Measurements from ENCODE around the gene CEP78.
"Not testable (repeated sequence)": the region's sequence is repeated elsewhere in the genome, so short reads cannot be mapped to it uniquely, and the experiment has no call there.

The CEP78 gene

DNA sequence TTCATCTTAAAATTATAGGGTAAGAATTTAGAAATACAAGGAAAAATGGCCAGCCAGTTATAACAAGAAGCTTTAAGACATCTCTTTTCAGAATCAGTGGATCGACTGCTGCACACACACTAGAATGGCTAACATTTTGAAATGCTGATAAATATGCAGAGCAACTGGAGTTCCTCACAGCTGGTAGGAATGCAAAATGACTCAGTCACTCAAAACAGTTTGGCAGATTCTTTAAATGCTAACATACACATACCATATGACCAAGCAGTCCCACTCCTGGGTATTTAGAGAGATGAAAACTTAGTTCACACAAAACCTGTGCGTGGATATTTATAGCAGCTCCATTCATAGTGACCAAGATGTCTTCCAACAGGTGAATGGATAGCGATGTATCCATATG lies 37.9 kb downstream of the CEP78 start:
- no peaks in the 10 kb centered on the region for H3K79me2 ChIP-seq
- no peak overlapping the region for H2AFZ ChIP-seq
- no peak overlapping the region for H3K9ac ChIP-seq
- no peak overlapping the region for H3K27ac ChIP-seq
- no peak overlapping the region for H3K4me3 ChIP-seq (ENCODE audit: low read depth, low read length)
- H3K4me1 ChIP-seq, result no peaks in the 10 kb centered on the region
- H3K9me3 ChIP-seq (ENCODE audit: control insufficient read depth, low read length), result no peaks in the 10 kb centered on the region
- TF ChIP-seq, protein P1, sequence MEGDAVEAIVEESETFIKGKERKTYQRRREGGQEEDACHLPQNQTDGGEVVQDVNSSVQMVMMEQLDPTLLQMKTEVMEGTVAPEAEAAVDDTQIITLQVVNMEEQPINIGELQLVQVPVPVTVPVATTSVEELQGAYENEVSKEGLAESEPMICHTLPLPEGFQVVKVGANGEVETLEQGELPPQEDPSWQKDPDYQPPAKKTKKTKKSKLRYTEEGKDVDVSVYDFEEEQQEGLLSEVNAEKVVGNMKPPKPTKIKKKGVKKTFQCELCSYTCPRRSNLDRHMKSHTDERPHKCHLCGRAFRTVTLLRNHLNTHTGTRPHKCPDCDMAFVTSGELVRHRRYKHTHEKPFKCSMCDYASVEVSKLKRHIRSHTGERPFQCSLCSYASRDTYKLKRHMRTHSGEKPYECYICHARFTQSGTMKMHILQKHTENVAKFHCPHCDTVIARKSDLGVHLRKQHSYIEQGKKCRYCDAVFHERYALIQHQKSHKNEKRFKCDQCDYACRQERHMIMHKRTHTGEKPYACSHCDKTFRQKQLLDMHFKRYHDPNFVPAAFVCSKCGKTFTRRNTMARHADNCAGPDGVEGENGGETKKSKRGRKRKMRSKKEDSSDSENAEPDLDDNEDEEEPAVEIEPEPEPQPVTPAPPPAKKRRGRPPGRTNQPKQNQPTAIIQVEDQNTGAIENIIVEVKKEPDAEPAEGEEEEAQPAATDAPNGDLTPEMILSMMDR (IDR thresholded peaks at IDR 0.05), result no peak
- no peak overlapping the region for H3K4me2 ChIP-seq (ENCODE audit: low read length)
- no peaks in the 10 kb centered on the region for H3K36me3 ChIP-seq (ENCODE audit: control insufficient read depth, insufficient read depth, low read length)
- H3K27me3 ChIP-seq (ENCODE audit: control insufficient read depth, insufficient read depth, low read length), result no peaks in the 10 kb centered on the region

DNA sequence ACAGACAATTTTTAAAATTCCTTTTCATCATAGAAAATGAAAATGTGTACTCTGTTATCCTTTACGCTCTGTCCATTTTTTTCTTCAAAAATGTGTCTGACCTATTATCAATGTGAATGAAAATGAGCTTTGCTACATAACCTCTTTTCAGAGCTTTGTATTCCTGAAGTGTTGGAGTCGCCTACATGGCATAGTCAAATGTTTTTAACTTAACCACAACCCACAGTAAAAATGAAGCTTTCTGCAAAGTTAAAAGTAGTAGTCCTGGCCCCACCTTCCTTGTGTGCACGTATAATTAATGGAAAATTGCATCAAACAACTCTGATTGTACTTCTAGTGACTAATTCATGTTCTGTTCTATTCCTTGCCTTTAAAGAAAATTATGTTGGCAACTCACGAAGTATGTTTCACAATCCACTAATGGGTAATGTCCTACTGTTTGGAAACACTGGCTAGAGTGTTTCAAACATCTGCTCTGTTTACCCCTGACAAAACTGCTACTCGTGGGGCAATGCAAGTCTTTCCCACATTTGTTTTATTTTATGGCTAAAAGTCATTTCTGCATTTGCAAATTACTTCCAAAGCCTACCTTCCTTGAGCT lies 42.4 kb downstream of the CEP78 start:
- Histone ChIP-seq H3K4me2 (ENCODE audit: low read length) (no peak overlapping the region), H3K36me3 (ENCODE audit: control insufficient read depth, insufficient read depth, low read length) (no peaks in the 10 kb centered on the region), H3K4me3 (ENCODE audit: low read depth, low read length) (no peak overlapping the region), H3K79me2 (no peaks in the 10 kb centered on the region), H3K27ac (no peak overlapping the region), H3K27me3 (ENCODE audit: control insufficient read depth, insufficient read depth, low read length) (no peaks in the 10 kb centered on the region), H2AFZ (no peak overlapping the region), H3K4me1 (no peaks in the 10 kb centered on the region), H3K9me3 (ENCODE audit: control insufficient read depth, low read length) (no peaks in the 10 kb centered on the region), H3K9ac (no peak overlapping the region)
- TF ChIP-seq, protein P1 (IDR thresholded peaks at IDR 0.05), result no peak

DNA sequence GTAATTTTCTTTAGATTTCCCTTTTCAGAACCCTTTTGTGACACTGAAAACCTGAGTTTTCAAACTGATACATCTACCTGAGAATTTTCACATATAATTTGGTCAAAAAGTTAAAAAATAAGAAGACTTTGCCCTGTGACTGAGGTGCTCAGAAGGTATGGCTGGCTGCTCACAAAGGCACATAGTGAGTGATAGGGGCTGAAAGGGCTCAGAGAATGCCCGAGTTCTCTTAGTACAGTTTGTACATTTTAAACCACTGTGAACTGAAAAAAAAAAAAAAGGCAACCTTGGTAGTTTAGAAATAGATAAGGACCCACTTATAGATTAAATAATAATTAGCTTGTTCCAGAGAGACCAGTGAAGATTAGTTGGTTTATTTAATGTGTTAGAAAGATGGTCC lies 42.9 kb downstream of the CEP78 start:
- H3K4me1 ChIP-seq, result no peaks in the 10 kb centered on the region
- TF ChIP-seq, protein P1 (IDR thresholded peaks at IDR 0.05), result no peak
- no peaks in the 10 kb centered on the region for H3K27me3 ChIP-seq (ENCODE audit: control insufficient read depth, insufficient read depth, low read length)
- no peak overlapping the region for H3K27ac ChIP-seq
- H3K79me2 ChIP-seq, result no peaks in the 10 kb centered on the region
- H2AFZ ChIP-seq, result no peak overlapping the region
- H3K9me3 ChIP-seq (ENCODE audit: control insufficient read depth, low read length), result no peaks in the 10 kb centered on the region
- no peak overlapping the region for H3K4me3 ChIP-seq (ENCODE audit: low read depth, low read length)
- no peaks in the 10 kb centered on the region for H3K36me3 ChIP-seq (ENCODE audit: control insufficient read depth, insufficient read depth, low read length)
- H3K9ac ChIP-seq, result no peak overlapping the region
- H3K4me2 ChIP-seq (ENCODE audit: low read length), result no peak overlapping the region

DNA sequence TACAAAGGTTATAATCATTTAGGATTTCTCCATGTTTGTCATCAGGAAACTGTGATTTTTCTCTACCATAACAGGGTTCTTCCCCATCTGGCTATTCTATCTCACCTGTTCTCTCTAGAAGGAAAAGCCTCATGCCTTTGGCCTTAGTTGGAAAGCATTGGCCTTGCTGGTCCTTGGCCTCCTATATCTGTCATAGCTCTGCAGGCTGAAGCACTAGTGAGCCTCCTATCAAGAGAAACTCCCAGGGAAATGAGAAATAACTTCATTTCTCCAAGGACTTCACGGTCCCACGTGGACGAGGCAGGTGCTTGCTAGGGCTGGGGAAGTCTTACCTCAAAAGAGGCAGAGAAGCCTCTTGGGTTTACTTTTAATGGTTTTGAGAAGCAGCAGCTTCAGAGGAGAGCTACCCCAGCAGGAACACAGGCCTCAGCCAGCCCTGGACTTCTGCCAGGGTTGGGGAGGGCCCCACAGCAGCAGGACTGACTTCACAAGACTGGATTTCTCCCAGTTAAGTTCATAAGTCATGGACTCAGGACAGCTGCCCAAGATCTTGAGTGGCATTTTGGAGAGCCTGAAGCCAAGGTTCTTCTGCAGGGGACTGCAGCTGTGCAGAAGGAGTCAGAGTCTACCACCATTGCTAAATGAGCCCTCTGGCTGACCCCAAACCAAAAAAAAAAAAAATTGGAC lies 45.2 kb downstream of the CEP78 start:
- H2AFZ ChIP-seq, result no peak overlapping the region
- no peak overlapping the region for H3K4me2 ChIP-seq (ENCODE audit: low read length)
- H3K27me3 ChIP-seq (ENCODE audit: control insufficient read depth, insufficient read depth, low read length), result no peaks in the 10 kb centered on the region
- H3K36me3 ChIP-seq (ENCODE audit: control insufficient read depth, insufficient read depth, low read length), result no peaks in the 10 kb centered on the region
- no peak overlapping the region for H3K27ac ChIP-seq
- no peaks in the 10 kb centered on the region for H3K79me2 ChIP-seq
- no peaks in the 10 kb centered on the region for H3K4me1 ChIP-seq
- no peaks in the 10 kb centered on the region for H3K9me3 ChIP-seq (ENCODE audit: control insufficient read depth, low read length)
- TF ChIP-seq, protein P1 (IDR thresholded peaks at IDR 0.05), result no peak
- H3K9ac ChIP-seq, result no peak overlapping the region
- H3K4me3 ChIP-seq (ENCODE audit: low read depth, low read length), result no peak overlapping the region

DNA sequence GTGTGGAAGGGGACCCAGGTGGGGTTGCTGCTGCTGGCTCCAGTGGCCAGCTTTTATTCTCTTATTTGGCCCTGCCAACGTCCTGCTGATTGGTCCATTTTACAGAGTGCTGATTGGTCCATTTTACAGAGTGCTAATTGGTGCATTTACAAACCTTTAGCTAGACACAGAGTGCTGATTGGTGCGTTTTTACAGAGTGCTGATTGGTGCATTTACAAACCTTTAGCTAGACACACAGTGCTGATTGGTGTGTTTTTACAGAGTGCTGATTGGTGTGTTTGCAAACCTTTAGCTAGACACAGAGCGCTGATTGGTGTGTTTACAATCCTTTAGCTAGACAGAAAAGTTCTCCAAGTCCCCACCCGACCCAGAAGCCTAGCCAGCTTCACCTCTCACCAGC lies 48.3 kb downstream of the CEP78 start:
- H2AFZ ChIP-seq; H3K27me3 ChIP-seq (ENCODE audit: control insufficient read depth, insufficient read depth, low read length); H3K4me3 ChIP-seq (ENCODE audit: low read depth, low read length); H3K9ac ChIP-seq; H3K9me3 ChIP-seq (ENCODE audit: control insufficient read depth, low read length); H3K4me2 ChIP-seq (ENCODE audit: low read length); H3K4me1 ChIP-seq; H3K79me2 ChIP-seq; H3K27ac ChIP-seq; H3K36me3 ChIP-seq (ENCODE audit: control insufficient read depth, insufficient read depth, low read length): not testable (repeated sequence)
